SKM-1 (cell line): ENCODE measurements around the gene ABHD6.
"Not testable (repeated sequence)": the region's sequence is repeated elsewhere in the genome, so short reads cannot be mapped to it uniquely, and the experiment has no call there.

Experiments used
- DNase-seq: peaks from one replicate; lab custom pipeline; 2025; ENCODE audit not compliant: unreplicated experiment; lab: John Stamatoyannopoulos, UW

ABHD6 gene

DNA sequence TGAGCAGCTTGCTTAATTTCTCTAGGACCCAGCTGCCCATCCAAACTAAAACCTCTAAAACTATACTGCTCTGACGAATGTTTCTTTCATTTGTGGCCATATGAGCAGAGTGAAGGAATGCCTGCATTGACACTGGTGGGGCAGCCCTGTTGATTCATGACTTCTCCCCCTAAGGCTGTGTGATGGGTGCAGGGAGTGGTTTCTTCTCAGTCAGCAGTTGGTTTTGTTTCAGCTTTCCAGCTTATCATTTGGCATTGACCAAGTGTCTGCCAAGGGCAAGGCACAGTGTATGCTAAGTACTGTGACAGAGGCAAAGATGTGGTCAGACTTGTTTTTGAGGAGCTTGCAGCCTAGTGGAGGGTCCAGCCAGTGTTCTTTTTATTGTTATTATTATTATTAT, 4.7 kb downstream of the ABHD6 start:
- no peak for DNase-seq

DNA sequence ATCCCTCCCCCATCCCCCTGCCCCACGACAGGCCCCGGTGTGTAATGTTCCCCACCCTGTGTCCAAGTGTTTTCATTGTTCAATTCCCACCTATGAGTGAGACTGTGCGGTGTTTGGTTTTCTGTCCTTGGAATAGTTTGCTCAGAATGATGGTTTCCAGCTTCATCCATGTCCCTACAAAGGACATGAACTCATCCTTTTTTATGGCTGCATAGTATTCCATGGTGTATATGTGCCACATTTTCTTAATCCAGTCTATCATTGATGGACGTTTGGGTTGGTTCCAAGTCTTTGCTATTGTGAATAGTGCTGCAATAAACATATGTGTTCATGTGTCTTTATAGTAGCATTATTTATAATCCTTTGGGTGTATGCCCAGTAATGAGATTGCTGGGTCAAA, 5.3 kb downstream of the ABHD6 start:
- not testable (repeated sequence) for DNase-seq

DNA sequence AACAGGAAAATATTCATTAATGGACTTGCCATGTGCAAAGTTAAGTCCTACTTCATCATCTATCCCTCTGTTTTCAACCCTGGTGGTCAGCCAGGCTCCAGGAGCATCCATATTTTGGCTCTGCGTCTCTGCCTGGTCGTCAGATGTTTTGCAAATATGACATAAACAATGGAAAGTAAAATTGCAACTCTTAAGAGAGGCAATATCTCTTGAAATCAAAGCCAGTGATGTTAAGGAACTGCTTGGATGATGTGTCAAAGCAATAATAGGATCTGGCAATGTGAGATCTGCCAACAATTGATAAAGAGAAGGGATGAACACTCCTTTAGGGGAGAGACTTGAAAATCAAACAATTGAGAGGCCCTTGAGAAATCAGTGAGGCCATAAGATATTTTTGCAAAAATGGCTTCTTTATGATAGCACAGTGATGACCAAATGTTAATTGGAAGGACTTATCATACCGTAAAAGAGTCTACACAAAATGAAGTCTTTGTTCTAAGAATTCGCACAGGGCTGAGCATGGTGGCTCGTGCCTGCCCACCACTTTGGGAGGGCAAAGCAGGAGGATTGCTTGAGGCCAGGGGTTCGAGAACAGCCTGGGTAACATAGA, 6.5 kb downstream of the ABHD6 start:
- DNase-seq = no peak

DNA sequence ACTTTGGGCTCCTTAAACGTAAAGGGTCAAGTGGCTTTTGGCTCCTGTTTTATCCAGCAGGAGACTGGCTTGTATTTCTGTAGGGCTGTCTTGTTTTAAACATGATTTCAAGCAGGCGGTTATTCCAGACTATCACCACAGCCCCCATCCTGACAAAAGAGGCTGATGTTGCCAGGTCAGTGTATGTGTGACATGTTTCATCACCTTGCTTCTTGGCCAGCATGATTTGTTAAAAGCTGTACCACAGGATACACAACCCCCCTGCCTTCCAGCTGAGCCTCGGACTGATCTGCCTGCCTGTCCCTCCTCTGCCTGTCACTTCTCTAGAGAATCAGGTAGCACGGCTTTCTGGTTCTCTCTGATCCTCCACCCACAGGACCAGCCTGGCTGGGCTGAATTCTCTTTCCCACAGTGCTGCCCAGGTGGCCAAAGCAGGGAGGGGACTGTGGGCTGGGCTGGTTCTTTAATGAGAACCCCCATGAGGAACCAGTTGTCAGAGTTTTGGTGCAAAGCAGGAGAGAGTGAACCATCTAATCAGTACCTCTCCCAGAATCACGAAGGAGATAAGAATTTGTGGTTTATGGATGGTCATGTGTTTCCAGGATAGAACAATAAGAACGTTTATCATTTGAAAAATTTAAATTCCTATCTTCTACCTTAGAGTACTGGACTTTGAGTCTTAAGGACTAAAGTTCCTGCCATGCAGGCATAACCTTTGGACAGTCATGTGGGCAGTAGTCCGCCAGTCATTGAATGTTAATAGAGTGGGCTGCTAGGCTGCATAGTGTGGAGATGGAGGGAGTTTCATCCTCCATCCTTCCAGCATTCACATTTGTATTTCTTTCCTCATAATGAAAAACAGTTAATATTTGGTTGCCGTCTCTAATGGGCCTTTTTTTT, 8.8 kb downstream of the ABHD6 start:
- no peak for DNase-seq

DNA sequence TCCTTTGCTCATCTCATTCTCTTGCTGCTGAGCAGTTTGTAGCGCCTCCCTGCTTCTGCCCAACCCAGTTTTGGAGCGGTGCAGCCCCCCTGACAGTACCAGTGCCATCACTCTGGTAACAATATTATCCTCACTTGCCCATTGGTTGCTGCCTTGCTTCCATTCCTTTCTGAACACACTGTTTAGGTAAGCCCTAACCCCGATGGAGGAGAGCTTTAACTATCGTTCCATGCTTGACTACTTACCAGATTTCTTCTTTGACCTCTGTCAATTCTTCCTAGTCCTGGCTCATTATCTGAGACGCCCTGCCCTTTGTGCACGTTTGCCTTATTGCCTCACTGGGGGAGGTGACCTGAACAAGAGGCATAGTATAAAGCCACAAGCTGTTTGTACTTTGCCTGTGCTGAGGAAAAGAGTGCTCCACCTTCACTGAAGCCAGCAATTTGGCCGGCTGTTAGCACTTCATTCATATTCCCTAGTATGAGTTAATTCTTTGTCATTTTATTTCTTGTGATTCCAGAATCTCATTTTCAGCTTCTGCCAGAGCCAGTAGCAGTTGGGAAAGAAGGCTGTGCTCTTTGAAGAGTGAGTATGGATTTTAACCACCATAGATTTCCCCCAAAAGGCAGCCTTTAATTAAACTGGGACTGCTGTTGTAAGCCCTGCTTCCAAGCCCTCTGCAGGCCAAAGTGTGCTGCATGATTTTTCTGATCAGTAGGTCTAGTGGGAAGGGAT, 11.9 kb downstream of the ABHD6 start:
- no peak for DNase-seq

DNA sequence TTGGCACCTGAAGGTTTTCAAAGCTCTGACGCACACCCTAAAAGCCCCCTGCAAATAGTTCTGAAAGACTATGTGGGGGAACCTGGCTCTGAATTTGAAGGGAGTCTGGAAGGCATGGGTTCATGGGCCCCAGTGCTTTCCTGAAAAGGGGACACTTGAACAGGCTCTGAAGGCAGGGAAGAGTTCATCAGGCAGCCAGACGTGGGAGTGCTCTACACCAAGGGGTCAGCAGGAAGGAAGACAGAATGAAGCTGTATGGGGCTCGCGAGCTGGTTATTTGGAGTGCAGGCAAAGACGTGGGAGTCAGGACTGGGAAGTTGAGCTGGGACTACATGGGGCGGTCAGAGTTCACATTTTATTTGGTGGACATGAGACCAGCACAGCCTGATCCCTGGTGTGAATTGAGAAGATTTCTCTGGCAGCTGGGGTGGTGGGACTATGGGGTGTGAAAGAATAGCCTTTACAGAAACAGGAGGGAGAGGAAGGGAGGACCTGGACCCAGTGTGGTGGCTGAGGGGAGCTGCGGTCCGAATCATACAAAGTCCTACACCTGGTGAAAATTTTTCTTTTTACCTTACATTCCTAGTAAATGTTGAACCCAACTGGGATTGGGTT, 12.6 kb downstream of the ABHD6 start:
- no peak for DNase-seq

DNA sequence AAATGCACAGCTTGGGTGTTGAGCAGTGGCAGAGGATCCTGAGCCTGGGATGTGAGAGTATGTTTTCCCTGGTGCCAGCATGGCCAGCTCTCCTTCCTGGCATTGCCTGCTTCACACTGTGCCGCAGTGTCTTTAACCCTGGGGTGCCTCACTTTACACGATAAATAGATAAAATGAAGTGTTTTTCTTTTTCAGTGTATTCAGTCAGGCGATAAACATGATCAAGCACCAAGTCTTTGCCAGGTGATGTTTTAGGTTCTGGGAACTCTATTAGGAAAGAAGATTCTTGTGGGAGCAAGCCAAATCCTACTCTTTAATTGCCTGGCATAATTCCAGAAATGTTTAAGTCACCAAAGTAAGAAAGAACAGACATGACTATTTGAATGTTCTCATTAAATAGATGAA, 14.0 kb downstream of the ABHD6 start:
- no peak for DNase-seq

DNA sequence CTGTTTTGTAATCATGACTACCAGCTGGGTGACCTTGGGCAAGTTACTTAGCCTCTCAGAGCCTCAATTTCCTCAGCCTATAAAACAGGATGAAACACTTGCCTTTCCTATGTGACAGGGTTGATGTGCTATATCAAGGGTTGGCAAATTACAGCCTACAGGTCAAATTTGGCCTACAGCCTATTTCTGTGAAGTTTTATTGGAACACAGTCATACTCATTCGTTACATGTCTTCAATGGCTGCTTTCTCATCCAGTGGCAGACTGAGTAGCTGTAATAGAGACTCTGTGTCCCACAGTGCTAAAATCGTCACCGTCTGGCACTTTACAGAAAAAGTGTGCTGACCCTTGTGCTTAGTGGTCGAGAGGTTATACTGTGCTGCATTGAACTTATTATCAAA, 16.6 kb downstream of the ABHD6 start:
- DNase-seq = no peak

DNA sequence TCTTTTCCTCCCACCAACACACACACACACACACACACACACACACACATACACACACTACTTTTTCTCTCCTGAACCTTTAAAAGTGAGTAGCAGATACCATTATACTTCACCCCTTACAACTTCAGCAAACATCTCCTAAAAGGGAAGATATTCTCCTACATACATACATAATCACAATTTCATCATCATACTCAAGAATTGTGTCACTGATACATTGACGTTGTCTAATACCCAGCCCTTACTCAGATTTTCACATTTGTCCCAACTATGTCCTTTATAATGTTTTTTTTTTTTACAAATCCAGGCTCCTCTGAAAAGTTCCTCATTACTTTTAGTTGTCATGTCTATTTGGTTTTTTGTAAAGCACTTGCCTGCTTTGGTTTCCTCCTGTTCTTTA, 18.5 kb downstream of the ABHD6 start:
- no peak for DNase-seq

DNA sequence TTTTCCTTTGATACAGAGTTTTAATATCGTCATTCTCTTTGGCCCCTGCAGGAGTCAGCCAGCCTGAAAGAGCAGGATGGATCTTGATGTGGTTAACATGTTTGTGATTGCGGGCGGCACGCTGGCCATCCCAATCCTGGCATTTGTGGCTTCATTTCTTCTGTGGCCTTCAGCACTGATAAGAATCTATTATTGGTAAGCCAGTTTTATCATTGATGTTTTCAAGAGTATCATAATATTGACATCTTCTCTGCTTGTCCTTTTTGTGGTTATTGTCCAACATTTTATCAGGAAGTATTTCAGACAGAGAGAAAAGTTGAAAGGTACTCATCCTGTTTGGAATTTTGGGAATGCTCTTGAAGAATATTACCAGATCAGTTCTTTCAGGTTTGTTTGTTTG, 18.9 kb downstream of the ABHD6 start:
- DNase-seq = no peak

DNA sequence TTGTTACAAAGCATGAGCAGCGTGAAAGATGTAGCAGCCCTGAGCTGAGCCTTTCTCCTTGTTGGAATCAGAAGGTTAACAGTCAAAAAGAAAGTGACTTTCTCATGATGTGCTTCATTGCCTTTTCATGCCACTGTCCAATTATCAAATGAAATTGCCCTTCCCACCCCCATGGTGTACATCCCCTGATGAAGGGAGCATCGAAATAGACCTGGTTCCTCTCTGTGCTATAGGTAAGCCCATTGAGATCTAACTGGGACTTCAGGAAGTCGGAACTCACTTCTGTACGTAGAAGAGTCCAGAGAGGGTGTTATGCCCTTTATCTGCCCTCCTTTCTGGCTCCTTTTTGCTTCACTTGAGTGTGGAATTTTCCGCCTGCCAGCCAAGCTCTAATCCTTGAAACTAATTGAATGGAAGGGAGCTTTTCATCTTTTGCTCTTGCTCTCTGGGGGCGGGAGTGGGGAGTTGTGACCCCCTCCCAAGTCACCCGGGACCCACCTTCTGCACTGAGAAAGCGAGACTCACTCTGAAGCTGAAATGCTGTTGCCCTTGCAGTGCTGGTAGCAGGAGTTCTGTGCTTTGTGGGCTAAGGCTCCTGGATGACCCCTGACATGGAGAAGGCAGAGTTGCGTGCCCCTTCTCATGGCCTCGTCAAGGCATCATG, 20.9 kb downstream of the ABHD6 start:
- no peak for DNase-seq

DNA sequence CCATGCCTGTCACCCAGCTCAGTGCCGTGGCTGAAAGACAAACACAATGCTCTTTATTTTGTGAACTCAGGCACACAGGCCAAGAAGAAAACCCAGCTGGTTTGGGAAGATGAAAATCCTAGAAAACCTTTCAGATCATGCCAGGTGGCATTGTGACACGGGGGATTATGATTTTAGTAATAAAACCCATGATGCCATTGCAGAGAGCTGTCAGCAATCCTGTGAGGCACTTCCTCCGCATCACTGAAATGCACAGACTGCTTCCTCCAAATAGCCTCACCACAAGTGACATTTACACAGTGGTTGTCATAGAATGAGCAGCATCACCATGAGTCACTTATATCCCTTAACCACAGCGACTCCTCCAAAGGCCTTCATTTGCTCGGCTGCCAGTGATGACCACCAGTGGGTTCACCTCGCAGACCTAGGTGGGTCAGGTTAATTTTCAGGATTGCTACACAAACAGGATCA, 22.7 kb downstream of the ABHD6 start:
- DNase-seq = no peak

DNA sequence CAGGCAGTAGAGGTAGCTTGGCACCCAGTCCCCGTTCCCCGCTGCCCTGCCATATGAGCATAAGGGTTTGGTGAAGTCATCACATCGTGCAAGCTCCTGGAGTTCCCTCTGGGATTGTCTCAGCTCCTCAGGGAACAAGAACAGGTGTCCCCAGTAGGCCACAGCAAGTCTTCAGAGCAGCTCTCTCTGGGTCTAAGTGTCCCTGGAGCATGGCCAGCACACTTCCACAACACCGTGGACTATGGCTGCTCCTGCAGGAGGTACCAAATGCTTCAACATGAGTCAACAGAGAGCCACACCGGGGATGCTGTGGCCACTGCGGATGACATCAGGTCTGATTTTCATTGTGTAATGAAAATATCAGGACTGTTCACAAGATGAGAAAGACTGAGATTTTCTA, 23.1 kb downstream of the ABHD6 start:
- DNase-seq = no peak

DNA sequence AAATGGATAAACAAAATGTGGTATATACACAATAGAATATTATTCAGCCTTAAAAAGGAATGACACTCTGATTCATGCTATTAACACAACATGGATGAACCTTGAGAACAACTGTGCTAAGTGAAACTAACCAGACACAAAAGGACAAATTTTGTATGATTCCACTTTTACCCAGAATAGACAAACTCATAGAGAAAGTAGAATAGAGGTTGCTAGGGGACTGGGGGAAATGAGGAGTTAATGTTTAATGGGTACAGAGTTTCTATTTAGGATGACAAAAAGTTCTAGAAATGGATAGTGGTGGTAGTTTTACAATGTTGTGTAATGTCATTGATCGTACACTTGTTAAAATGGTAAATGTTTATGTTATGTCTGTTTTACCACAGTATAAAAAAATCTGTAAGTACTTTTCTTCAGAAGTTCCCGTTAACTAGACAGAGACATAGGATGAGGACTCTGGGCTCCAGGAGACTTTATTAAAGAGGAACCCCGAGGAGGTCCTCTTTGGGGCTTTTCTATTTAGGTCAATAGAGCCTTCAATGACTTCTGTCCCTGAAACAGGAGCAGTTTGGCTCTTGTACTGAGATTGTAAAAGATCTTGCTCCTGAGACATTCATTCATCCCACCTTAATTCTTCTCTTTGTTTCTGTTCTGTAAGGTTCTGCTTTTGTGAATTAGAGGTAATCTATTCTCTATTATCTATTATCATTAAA, 24.5 kb downstream of the ABHD6 start:
- DNase-seq = no peak

DNA sequence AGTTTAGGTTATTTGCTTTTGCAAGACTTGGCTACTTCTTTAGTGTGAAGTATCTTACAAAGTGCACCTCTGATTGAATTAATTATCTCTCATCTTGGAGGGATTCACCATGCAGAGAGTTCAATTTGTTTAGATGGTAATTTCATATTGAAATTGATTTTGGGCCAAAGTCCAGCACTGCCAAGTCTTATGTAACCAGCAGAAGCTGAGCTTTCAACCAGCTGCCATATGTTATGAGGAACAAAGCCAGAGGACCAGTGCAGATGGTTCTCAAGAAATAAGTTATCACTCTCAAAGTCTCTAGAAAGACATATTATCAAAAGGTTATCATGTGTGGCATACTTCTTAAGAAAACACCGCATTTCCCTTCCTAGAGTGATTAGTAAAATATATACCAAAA, 29.0 kb downstream of the ABHD6 start:
- no peak for DNase-seq

DNA sequence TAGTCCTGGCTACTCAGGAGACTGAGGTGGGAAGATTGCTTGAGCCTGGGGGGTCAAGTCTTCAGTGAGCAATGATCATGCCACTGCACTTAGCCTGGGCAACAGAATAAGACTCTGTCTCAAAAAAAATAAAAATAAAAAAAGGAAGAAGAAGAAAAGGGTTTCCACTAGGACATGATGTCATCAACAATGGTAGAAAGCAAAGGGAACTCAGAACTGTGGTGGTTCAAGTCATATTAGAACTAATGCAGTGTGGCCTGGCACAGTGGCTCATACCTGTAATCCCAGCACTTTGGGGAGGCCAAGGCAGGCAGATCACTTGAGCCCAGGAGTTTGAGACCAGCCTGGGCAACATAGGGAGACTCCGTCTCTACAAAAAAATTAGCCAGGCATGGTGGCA, 30.0 kb downstream of the ABHD6 start:
- DNase-seq = not testable (repeated sequence)

DNA sequence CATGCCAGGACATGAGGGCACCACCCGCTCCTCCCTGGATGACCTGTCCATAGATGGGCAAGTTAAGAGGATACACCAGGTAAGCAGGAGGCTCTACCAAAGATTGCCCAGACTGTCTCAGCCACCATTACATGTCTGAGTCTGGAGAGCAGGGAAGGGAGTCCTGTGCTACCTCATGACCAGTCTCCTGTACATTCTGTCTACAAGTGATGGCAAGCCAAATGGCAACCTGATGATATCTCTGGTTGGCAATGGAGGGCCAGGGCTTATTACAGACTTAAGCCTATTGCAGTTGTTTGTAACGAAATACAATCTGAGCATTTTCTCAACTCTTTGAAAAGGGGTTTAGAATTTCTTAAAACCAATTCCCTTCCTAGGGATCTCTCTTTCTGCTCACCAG, 31.8 kb downstream of the ABHD6 start:
- DNase-seq = no peak

DNA sequence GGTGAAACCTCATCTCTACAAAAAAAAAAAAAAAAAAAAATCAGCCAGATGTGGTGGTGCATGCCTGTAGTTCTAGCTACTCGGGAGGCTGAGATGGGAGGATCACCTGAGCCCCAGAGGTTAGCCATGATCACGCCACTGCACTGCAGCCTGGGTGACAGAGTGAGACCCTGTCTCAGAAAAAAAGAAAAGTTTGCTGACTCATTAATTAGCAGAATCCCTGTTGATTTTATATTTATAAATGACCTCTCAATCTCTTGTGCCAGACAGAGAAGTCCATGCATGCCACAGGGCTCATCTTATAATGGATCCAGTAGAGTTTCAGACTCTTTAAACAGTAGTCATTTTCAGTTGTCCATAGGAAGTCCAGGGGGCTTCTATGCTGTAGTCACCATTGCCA, 32.9 kb downstream of the ABHD6 start:
- no peak for DNase-seq

DNA sequence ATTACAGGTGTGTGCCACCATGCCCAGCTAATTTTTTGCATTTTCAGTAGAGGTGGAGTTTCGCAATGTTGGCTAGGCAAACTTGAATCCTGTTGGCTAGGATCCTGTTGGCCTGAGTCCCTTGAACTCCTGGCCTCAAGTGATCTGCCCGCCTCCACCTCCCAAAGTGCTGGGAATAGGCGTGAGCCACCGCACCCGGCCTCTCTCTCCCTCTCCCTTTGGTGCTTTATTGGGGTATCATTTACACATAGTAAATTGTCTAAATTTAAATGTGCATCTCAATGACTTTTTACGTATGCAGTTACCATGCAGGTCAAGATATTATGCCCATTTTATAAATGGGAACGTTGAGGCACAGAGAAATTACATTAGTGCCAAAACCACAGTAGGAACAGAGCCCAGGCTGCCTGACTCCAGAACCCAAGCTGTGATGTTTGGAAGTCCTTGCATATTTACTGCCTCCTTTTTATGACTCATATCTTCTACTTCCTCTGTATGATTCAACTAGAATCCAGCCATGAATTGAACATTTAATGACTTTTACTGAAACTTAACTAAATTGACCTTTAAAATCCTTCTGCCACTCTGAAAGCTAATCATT, 34.4 kb downstream of the ABHD6 start:
- no peak for DNase-seq

DNA sequence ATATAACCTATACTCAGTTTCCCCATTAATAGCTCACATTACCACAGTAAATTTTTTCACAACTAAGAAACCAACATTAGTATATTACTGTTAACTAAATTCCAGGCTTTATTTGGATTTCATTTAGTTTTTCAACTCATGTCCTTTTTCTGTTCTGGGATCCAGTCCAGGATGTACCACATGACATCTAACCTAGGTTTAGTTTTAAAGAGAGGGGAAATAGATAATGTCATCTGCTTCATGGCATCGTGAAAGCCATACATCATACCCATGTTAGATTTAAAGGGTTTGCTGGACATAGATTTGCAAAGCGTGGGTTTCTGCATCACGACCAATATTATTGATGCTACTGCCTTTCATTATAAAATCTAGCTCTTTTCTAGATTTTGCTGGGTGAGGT, 35.3 kb downstream of the ABHD6 start:
- no peak for DNase-seq
